GM18951 (cell line): ENCODE results near the gene SLC1A2.

Experiments used
- POLR2A ChIP-seq: IDR thresholded peaks from 4 replicates; pipeline ENCODE4 v1.6.1; 2011; ENCODE audit warnings: mild to moderate bottlenecking; ENCODE audit not compliant: insufficient read length, insufficient read depth; ENCODE audit errors: extremely low read depth
- in situ Hi-C: fragments of 300-500 bp; cut with MboI; formaldehyde crosslinking; loops from one replicate; pipeline ENCODE4 v1.12.0; 2022; ENCODE audit warnings: low sequenced_read_pairs, mixed read lengths, inconsistent platforms; ENCODE audit not compliant: unreplicated experiment

Gene SLC1A2

DNA sequence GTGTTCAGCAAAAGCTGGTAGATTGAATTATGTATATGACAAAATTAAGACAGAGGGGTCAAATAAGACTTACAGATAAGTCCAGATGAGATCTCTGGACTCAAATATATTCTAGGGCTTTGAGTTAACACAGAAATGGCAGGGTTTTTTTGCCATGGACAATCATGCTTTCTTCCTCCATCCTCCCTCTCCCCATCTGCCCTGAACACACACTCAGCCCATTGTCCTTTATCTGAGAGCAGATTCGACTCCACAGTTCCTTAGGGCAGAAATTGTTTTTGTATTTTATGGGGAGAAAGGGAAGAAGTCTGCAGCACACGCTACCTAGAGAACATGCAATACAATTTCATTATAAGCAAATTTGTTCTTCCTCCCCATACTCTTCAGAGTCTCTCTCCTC is 86.8 kb downstream of the SLC1A2 start:
- TF ChIP-seq POLR2A: no peak
- in situ Hi-C loops: no loop called here

DNA sequence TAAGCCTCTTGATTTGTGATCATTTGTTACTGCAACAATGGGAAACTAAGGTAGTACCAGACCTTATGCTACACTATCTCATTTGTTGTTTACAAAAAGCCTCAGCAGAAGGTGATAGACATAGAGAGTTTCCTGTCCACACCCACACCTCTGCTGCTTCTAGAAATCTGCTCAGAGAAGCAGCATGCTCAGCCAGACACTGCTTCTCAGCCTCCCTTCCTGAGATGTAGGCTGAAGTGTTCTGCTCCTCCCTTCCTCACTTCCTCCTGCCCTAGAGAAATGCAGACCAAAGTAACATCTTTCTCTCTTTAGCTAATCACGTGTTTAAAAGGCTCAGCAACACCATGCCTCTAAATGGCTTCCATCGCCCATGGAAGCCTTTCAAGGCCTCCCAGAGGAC is 88.4 kb downstream of the SLC1A2 start:
- in situ Hi-C loops: no loop called here
- no peak for TF ChIP-seq POLR2A

DNA sequence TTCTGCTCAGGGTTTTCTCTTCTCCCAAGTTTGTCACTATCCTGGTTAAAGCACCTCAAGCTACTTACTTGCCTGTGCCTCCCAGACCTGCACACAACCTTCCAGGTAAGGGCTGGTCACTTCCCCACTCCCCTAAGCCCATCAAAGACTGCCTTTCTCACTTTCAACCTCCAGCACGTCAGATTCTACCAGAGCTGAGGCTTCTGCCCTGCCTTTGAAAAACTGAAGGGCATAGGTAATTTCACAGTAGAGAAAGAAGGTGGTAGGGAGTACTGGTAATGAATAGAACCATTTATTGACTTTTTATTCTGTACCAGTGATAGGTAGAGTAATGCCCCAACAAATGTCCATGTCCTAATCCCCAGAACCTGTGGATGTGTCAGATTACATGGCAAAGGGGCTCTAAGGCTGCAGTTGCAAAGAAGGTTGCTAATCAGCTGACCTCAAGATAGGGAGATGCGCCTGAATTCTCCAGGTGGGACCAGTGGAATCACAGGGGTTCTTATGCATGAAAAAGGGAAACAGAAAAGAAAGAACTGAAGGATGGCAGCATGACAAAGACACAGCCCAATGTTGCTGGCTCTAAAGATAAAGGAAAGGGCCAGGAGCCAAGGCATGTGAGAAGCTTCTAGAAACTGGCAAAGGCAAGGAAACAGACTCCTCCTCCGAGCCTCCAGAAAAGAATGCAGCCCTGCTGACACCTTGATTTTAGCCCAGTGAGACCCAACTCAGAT is 89.0 kb downstream of the SLC1A2 start:
- no peak for TF ChIP-seq POLR2A

DNA sequence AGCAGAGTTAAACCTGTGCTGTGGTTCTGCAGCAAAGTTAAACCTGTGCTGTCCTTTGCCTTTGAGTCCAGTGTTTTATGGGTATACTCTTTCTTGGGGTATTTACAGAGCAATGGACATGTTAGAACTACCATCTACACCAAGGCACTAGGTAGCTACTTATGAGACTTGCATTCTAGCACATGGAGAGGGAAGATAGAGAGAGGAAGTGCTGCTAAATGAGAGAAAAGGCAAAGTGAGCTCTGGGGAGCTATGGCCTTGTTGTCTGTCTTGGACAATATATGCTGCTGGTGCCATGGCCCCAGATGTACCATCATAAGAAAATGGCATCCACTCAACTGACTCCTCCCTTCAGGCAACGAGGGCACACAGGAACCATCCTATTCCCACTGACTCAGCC is 91.5 kb downstream of the SLC1A2 start:
- no peak for TF ChIP-seq POLR2A
- in situ Hi-C loops: no loop called here

More for the DNA sequence above, 89.0 kb downstream of the SLC1A2 start:
- in situ Hi-C loops: no loop called here

GRCh38 chr11:35326266-35326879 is 93.0 kb downstream of the SLC1A2 start:
- TF ChIP-seq POLR2A: no peak
- in situ Hi-C loops: no loop called here

DNA sequence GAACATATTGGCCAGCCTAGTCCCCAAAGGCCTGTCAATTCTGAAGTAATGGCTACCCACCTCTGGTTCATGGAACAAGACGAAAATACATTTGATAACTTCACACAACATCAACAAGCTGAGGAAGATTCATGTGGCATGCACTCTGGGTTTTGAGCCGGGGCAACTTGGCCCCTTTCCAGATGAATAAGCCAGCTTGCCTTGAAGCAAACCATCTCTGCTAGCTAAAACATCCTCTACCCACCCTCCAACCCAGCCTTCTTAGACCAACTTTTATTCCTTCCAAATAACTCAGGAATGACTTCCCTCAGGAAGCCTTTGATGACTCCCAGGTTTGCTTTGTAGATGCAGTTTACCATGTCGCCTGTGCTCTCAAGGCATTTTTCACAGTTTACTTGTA is 94.4 kb downstream of the SLC1A2 start:
- in situ Hi-C loops: no loop called here
- TF ChIP-seq POLR2A: no peak

- in situ Hi-C loops: no loop called here
- TF ChIP-seq POLR2A: no peak
These were observed 95.0 kb downstream of the SLC1A2 start for GRCh38 chr11:35324183-35324886.

DNA sequence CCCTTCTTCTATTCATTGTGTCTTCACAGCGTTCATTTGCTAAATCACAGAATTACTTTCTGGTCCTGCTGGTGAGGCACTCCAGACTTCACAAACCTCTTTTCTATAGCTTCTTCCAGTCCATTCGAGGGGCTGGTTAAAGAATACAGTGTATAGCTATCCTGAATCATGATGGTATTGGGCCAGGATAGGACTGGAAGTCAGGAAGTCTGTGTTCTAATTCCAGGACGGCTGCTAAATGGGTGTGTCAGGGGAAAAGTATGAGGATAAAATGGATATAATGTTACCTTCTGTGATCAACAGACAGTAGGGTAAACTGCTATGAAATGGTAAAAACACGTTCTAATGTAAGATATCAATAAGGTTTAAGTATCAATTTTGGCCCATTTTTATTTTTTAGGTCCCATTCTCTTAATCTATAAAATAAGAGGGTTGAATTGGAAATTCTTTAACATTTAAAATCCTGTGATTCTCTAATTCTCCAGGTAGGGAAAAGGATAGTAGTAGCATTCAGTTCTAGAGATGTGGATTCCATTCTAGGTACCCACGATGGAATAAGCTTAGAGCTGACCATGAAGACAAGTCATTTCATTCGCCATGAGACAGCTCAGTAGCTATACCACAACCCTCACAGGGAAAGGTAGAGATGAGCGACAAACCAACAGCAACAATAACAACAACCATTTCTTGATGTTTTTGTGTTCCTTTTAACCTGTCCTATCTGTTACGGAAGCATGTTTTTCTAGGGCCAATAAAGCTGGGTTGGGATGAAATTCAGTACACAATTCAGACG is 96.1 kb downstream of the SLC1A2 start:
- TF ChIP-seq POLR2A: no peak
- in situ Hi-C loops: no loop called here

GRCh38 chr11:35322318-35322979 is 96.9 kb downstream of the SLC1A2 start:
- in situ Hi-C loops: no loop called here
- no peak for TF ChIP-seq POLR2A

DNA sequence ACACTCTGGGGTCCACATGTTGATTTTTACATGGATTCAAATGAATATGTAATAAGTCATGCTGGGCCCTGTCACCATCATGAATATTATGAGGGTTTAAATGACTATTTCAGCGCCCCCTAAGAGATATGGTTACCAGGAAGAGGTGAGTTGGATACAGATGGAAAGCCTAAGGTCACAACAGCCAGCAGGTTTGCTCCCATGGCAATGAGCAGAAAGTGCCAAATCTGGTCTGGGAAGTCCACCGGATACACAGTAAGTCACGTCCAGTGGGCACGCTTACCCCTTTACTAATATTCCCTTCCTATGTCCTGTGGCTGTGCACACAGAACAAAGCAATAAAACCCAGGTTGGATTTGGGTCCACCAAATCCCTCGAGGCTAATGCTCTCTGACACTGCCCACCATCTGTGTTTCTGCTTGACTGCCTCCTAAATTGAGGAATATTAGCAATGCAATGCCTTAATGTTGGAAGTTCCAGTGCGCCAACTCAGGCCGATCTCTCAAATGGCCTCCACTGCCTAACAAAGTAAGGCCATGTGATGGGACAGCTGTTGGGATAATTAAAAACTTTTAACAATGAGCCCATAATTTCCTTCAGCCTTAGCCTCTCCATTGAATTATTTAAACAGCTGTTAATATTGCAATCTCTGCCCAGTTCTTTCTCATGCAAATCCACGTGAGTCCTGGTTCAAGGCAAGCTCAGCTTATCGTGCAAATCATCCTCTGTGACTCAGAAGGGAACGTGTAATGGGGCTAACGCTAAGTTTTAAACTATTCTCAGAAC is 97.6 kb downstream of the SLC1A2 start:
- TF ChIP-seq POLR2A: no peak
- in situ Hi-C loops: no loop called here

DNA sequence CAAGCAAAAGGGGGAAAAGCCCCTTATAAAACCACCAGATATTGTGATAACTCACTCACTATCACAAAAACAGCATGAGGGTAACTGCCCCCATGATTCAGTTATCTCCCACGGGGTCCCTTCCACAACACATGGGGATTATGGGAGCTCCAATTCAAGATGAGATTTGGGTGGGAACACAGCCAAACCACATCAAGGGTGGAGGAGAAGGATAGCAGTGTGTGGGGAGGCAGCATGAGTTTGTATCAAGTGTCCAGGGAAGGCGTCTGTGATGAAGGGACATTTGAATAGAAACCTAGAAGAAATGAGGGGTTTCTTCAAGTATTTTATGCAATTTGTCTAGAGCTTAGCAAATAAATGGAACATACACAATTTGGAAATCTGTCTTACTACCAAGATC is 98.2 kb downstream of the SLC1A2 start:
- no peak for TF ChIP-seq POLR2A

More for the DNA sequence above, 98.2 kb downstream of the SLC1A2 start:
- in situ Hi-C loops: no loop called here
